HepG2 (cell line): ENCODE measurements around the gene GDPD5. TPM values are rescaled to one million over a fixed set of nuclear protein-coding genes. Genes with fewer than 3 reads are reported as not detected.

Experiments
- DZIP1 ChIP-seq: sonication (generic); formaldehyde crosslinking; IDR thresholded peaks from 2 replicates; pipeline ENCODE4 v1.5.0; 2020; ENCODE audit warnings: mild to moderate bottlenecking, missing genetic modification reagents
- KDM5B ChIP-seq: sonication (generic); formaldehyde crosslinking; IDR thresholded peaks from 2 replicates; pipeline ENCODE4 v1.4.0; 2020; ENCODE audit warnings: missing genetic modification reagents, mild to moderate bottlenecking, borderline replicate concordance
- MAX ChIP-seq: IDR thresholded peaks from 2 replicates; pipeline ENCODE4 v1.6.1; 2012; ENCODE audit warnings: inconsistent platforms
- NFE2L1 ChIP-seq: sonication (generic); formaldehyde crosslinking; IDR thresholded peaks from 2 replicates; pipeline ENCODE4 v1.4.0; 2020; ENCODE audit warnings: missing genetic modification reagents, mild to moderate bottlenecking, borderline replicate concordance
- PHF8 ChIP-seq: sonication (generic); formaldehyde crosslinking; IDR thresholded peaks from 2 replicates; pipeline ENCODE4 v1.5.0; 2020; ENCODE audit warnings: missing genetic modification reagents
- RAD51 ChIP-seq: fragments of 450-650 bp; IDR thresholded peaks from 2 replicates; pipeline ENCODE4 v1.6.1; 2016; ENCODE audit warnings: borderline replicate concordance
- SATB2 ChIP-seq: sonication (generic); formaldehyde crosslinking; IDR thresholded peaks from 2 replicates; pipeline ENCODE4 v1.5.0; 2020; ENCODE audit warnings: missing genetic modification reagents
- SNAPC4 ChIP-seq: sonication (generic); formaldehyde crosslinking; IDR thresholded peaks from 2 replicates; pipeline ENCODE4 v1.4.0; 2020; ENCODE audit warnings: mild to moderate bottlenecking, missing genetic modification reagents
- SRSF4 ChIP-seq: fragments of 200-400 bp; formaldehyde crosslinking; IDR thresholded peaks from one replicate; pipeline ENCODE4 v1.6.1; 2018; ENCODE audit warnings: mild to moderate bottlenecking, low read depth, low read length, moderate library complexity; ENCODE audit not compliant: poor library complexity, severe bottlenecking
- TCF7L2 ChIP-seq: IDR thresholded peaks from 2 replicates; pipeline ENCODE4 v1.6.1; 2011; ENCODE audit warnings: mild to moderate bottlenecking, low read depth, low read length, moderate library complexity
- THAP11 ChIP-seq: IDR thresholded peaks from 2 replicates; pipeline ENCODE4 v1.6.1; 2016; ENCODE audit warnings: missing biosample characterization, missing genetic modification reagents
- THAP8 ChIP-seq: sonication (generic); formaldehyde crosslinking; IDR thresholded peaks from 2 replicates; pipeline ENCODE4 v1.5.1; 2020; ENCODE audit warnings: missing genetic modification reagents, mild to moderate bottlenecking, borderline replicate concordance
- XRCC5 ChIP-seq: fragments of 200-400 bp; formaldehyde crosslinking; optimal IDR thresholded peaks from 2 replicates; pipeline ENCODE3; 2017; ENCODE audit warnings: mild to moderate bottlenecking, low read length
- ZBTB8A ChIP-seq: sonication (generic); formaldehyde crosslinking; IDR thresholded peaks from 2 replicates; pipeline ENCODE4 v1.4.0; 2020; ENCODE audit warnings: mild to moderate bottlenecking, low read depth, missing genetic modification reagents, borderline replicate concordance
- ZNF12 ChIP-seq: sonication (generic); formaldehyde crosslinking; IDR thresholded peaks from 2 replicates; pipeline ENCODE4 v1.5.0; 2020; ENCODE audit warnings: missing genetic modification reagents
- ZNF24 ChIP-seq: fragments of 450-650 bp; IDR thresholded peaks from 2 replicates; pipeline ENCODE4 v1.6.1; 2017; ENCODE audit warnings: antibody characterized with exemption, mild to moderate bottlenecking
- ZNF329 ChIP-seq: sonication (generic); formaldehyde crosslinking; IDR thresholded peaks from 2 replicates; pipeline ENCODE4 v1.9.0; 2021; ENCODE audit warnings: low read depth, mild to moderate bottlenecking, missing genetic modification reagents
- ZNF569 ChIP-seq: sonication (generic); formaldehyde crosslinking; IDR thresholded peaks from 2 replicates; pipeline ENCODE4 v1.5.0; 2020; ENCODE audit warnings: mild to moderate bottlenecking, missing genetic modification reagents, moderate library complexity, borderline replicate concordance
- ZNF629 ChIP-seq: sonication (generic); formaldehyde crosslinking; conservative IDR thresholded peaks from 2 replicates; pipeline ENCODE4 v1.5.0; 2020; ENCODE audit warnings: missing genetic modification reagents
- ZNF75D ChIP-seq: sonication (generic); formaldehyde crosslinking; IDR thresholded peaks from 2 replicates; pipeline ENCODE4 v1.8.1; 2023; ENCODE audit warnings: missing genetic modification reagents, mild to moderate bottlenecking, borderline replicate concordance
- ZNF777 ChIP-seq: sonication (generic); formaldehyde crosslinking; IDR thresholded peaks from 2 replicates; pipeline ENCODE4 v1.4.0; 2020; ENCODE audit warnings: missing genetic modification reagents
- ZSCAN9 ChIP-seq: IDR thresholded peaks from 2 replicates; pipeline ENCODE4 v1.6.1; 2016; ENCODE audit warnings: borderline replicate concordance
- polyA plus RNA-seq, 8 experiments: library from polyadenylated mRNA; depleted of rRNA in 3 of 8; stranded (reverse) in 7 of 8; unstranded in 1 of 8; fragments of >200 nt; fragmentation: Illumina TruSeq in 4 of 8; extraction: Trizol in 4 of 8; gene quantifications; 2 replicates each; pipeline versions ENCODE4 v1.2.1 to v1.2.3, GENCODE V29; 2011 to 2016; ENCODE audit warnings: low read depth in 4 of 8, missing spikeins in 1 of 8, mixed read lengths in 1 of 8; ENCODE audit not compliant: insufficient read depth in 1 of 8
- total RNA-seq, 5 experiments: library from RNA; depleted of rRNA; stranded (reverse); fragments of >200 nt; fragmentation: Illumina TruSeq; extraction: Trizol; gene quantifications; 2 replicates each; pipeline ENCODE4 v1.2.3, GENCODE V29; 2016; ENCODE audit warnings: low read depth in 1 of 5

The GDPD5 gene
- total and polyA plus RNA-seq, 2 of the 13 experiments (the other 11 are each of a cell fraction or from before 2014, with no cell fraction given) = 55.0 to 67.5 TPM

- TF ChIP-seq RAD51 = no peak
- peak; percentile 58; the same call in 1 of the 2 replicates for TF ChIP-seq PHF8 (CRISPR knock-in tag)
- no peak for TF ChIP-seq SRSF4
- TF ChIP-seq ZNF777 (CRISPR knock-in tag) = no peak
- TF ChIP-seq MAX = peak; percentile 40; the same call in 1 of the 2 replicates
- 0 out of 2 replicates have a peak, but pooled peaks have one; percentile 10 for TF ChIP-seq ZNF12
- TF ChIP-seq DZIP1 = no peak
- TF ChIP-seq ZSCAN9 (CRISPR knock-in tag) = no peak
- TF ChIP-seq ZNF75D (CRISPR knock-in tag) = no peak
- peak; percentile 32 for TF ChIP-seq ZBTB8A
- TF ChIP-seq THAP11 = peak; percentile 58; the same call in 1 of the 2 replicates
- peak; percentile 66; the same call in 1 of the 2 replicates for TF ChIP-seq KDM5B
- TF ChIP-seq SATB2 (CRISPR knock-in tag) = no peak
- TF ChIP-seq SNAPC4 (CRISPR knock-in tag) = no peak
- no peak for TF ChIP-seq ZNF629
- no peak for TF ChIP-seq ZNF24
- TF ChIP-seq XRCC5 = no peak
- no peak for TF ChIP-seq TCF7L2
- TF ChIP-seq NFE2L1 (CRISPR knock-in tag) = no peak
- TF ChIP-seq ZNF329 = no peak
- TF ChIP-seq ZNF569 (CRISPR knock-in tag) = no peak
- TF ChIP-seq THAP8 (CRISPR knock-in tag) = no peak
These were observed 1.7 kb downstream of the GDPD5 start (continued) for GRCh38 chr11:75523811-75524664.
